HepG2 (cell line): ENCODE data around the gene BICDL1. TPM values are rescaled to one million over a fixed set of nuclear protein-coding genes. Genes with fewer than 3 reads are reported as not detected.

Source experiments
- ELF1 ChIP-seq: sonication (generic); formaldehyde crosslinking; IDR thresholded peaks from 2 replicates; pipeline ENCODE4 v1.4.0; 2020; ENCODE audit warnings: missing genetic modification reagents
- ETV6 ChIP-seq: sonication (generic); formaldehyde crosslinking; conservative IDR thresholded peaks from 2 replicates; pipeline ENCODE4 v1.4.0; 2020; ENCODE audit warnings: missing genetic modification reagents
- KMT2A ChIP-seq: sonication (generic); formaldehyde crosslinking; IDR thresholded peaks from 2 replicates; pipeline ENCODE4 v1.4.0; 2020; ENCODE audit warnings: missing genetic modification reagents
- NFE2L2 ChIP-seq: fragments of 150-350 bp; IDR thresholded peaks from 2 replicates; pipeline ENCODE4 v1.6.1; 2014; ENCODE audit warnings: low read length
- NR2C2 ChIP-seq: sonication (generic); formaldehyde crosslinking; IDR thresholded peaks from 2 replicates; pipeline ENCODE4 v1.4.0; 2020; ENCODE audit warnings: missing genetic modification reagents, mild to moderate bottlenecking, moderate library complexity, borderline replicate concordance
- PCBP1 ChIP-seq: fragments of 200-400 bp; formaldehyde crosslinking; IDR thresholded peaks from 2 replicates; pipeline ENCODE4 v1.6.1; 2017; ENCODE audit warnings: mild to moderate bottlenecking, low read depth, low read length, borderline replicate concordance
- POLR2AphosphoS2 ChIP-seq: IDR thresholded peaks from 2 replicates; pipeline ENCODE4 v1.6.1; 2011; ENCODE audit warnings: low read depth, low read length, improper control_type of control experiment
- SP4 ChIP-seq: sonication (generic); formaldehyde crosslinking; IDR thresholded peaks from 2 replicates; pipeline ENCODE4 v1.8.1; 2023; ENCODE audit warnings: mild to moderate bottlenecking, missing genetic modification reagents
- TAF1 ChIP-seq: sonication (generic); formaldehyde crosslinking; IDR thresholded peaks from 2 replicates; pipeline ENCODE4 v1.4.0; 2020; ENCODE audit warnings: missing genetic modification reagents
- polyA plus RNA-seq, 8 experiments: library from polyadenylated mRNA; depleted of rRNA in 3 of 8; stranded (reverse) in 7 of 8; unstranded in 1 of 8; fragments of >200 nt; fragmentation: Illumina TruSeq in 4 of 8; extraction: Trizol in 4 of 8; gene quantifications; 2 replicates each; pipeline versions ENCODE4 v1.2.1 to v1.2.3, GENCODE V29; 2011 to 2016; ENCODE audit warnings: low read depth in 4 of 8, missing spikeins in 1 of 8, mixed read lengths in 1 of 8; ENCODE audit not compliant: insufficient read depth in 1 of 8
- total RNA-seq, 5 experiments: library from RNA; depleted of rRNA; stranded (reverse); fragments of >200 nt; fragmentation: Illumina TruSeq; extraction: Trizol; gene quantifications; 2 replicates each; pipeline ENCODE4 v1.2.3, GENCODE V29; 2016; ENCODE audit warnings: low read depth in 1 of 5
- TF ChIP-seq, protein P1 (sequence below): sonication (generic); formaldehyde crosslinking; IDR thresholded peaks from 2 replicates; pipeline ENCODE4 v1.4.0; 2020; ENCODE audit warnings: missing genetic modification reagents, mild to moderate bottlenecking, borderline replicate concordance
- TF ChIP-seq, protein P2 (sequence below): sonication (generic); formaldehyde crosslinking; IDR thresholded peaks from 2 replicates; pipeline ENCODE4 v1.4.0; 2020; ENCODE audit warnings: missing genetic modification reagents
- TF ChIP-seq, protein P3 (sequence below): sonication (generic); formaldehyde crosslinking; IDR thresholded peaks from 2 replicates; pipeline ENCODE4 v1.5.0; 2020; ENCODE audit warnings: missing genetic modification reagents

Gene BICDL1
- total and polyA plus RNA-seq, 2 of the 13 experiments (the other 11 are each of a cell fraction or from before 2014, with no cell fraction given), result 3.6 to 9.7 TPM

DNA sequence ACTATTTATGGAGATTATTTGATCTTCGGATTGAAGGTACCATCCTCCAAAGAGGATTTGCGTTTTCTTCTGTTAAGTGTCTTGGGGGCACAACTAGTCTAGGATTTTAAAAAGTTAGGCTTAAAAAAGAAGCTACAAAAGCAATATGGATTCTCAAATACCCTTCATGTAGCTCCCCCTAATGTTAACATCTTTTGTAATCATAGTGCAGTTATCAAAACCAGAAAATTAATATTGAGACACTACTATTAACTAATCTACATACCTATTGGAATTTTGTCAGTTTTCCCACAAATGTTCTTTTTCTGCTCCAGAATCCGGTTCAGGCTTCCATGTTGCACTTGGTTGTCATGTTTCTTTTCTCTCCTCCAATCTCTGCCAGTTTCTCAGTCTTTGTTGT is 62.5 kb downstream of the BICDL1 start (continued):
- TF ChIP-seq, protein P1, sequence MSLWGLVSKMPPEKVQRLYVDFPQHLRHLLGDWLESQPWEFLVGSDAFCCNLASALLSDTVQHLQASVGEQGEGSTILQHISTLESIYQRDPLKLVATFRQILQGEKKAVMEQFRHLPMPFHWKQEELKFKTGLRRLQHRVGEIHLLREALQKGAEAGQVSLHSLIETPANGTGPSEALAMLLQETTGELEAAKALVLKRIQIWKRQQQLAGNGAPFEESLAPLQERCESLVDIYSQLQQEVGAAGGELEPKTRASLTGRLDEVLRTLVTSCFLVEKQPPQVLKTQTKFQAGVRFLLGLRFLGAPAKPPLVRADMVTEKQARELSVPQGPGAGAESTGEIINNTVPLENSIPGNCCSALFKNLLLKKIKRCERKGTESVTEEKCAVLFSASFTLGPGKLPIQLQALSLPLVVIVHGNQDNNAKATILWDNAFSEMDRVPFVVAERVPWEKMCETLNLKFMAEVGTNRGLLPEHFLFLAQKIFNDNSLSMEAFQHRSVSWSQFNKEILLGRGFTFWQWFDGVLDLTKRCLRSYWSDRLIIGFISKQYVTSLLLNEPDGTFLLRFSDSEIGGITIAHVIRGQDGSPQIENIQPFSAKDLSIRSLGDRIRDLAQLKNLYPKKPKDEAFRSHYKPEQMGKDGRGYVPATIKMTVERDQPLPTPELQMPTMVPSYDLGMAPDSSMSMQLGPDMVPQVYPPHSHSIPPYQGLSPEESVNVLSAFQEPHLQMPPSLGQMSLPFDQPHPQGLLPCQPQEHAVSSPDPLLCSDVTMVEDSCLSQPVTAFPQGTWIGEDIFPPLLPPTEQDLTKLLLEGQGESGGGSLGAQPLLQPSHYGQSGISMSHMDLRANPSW (CRISPR knock-in tag), result no peak
- TF ChIP-seq NR2C2 (CRISPR knock-in tag) (no peak), POLR2AphosphoS2 (no peak), ETV6 (CRISPR knock-in tag) (no peak), PCBP1 (no peak), NFE2L2 (no peak), ELF1 (CRISPR knock-in tag) (no peak), TAF1 (CRISPR knock-in tag) (no peak), SP4 (CRISPR knock-in tag) (no peak), KMT2A (CRISPR knock-in tag) (no peak)
- TF ChIP-seq, protein P2, sequence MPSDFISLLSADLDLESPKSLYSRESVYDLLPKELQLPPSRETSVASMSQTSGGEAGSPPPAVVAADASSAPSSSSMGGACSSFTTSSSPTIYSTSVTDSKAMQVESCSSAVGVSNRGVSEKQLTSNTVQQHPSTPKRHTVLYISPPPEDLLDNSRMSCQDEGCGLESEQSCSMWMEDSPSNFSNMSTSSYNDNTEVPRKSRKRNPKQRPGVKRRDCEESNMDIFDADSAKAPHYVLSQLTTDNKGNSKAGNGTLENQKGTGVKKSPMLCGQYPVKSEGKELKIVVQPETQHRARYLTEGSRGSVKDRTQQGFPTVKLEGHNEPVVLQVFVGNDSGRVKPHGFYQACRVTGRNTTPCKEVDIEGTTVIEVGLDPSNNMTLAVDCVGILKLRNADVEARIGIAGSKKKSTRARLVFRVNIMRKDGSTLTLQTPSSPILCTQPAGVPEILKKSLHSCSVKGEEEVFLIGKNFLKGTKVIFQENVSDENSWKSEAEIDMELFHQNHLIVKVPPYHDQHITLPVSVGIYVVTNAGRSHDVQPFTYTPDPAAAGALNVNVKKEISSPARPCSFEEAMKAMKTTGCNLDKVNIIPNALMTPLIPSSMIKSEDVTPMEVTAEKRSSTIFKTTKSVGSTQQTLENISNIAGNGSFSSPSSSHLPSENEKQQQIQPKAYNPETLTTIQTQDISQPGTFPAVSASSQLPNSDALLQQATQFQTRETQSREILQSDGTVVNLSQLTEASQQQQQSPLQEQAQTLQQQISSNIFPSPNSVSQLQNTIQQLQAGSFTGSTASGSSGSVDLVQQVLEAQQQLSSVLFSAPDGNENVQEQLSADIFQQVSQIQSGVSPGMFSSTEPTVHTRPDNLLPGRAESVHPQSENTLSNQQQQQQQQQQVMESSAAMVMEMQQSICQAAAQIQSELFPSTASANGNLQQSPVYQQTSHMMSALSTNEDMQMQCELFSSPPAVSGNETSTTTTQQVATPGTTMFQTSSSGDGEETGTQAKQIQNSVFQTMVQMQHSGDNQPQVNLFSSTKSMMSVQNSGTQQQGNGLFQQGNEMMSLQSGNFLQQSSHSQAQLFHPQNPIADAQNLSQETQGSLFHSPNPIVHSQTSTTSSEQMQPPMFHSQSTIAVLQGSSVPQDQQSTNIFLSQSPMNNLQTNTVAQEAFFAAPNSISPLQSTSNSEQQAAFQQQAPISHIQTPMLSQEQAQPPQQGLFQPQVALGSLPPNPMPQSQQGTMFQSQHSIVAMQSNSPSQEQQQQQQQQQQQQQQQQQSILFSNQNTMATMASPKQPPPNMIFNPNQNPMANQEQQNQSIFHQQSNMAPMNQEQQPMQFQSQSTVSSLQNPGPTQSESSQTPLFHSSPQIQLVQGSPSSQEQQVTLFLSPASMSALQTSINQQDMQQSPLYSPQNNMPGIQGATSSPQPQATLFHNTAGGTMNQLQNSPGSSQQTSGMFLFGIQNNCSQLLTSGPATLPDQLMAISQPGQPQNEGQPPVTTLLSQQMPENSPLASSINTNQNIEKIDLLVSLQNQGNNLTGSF (CRISPR knock-in tag), result no peak
- TF ChIP-seq, protein P3, sequence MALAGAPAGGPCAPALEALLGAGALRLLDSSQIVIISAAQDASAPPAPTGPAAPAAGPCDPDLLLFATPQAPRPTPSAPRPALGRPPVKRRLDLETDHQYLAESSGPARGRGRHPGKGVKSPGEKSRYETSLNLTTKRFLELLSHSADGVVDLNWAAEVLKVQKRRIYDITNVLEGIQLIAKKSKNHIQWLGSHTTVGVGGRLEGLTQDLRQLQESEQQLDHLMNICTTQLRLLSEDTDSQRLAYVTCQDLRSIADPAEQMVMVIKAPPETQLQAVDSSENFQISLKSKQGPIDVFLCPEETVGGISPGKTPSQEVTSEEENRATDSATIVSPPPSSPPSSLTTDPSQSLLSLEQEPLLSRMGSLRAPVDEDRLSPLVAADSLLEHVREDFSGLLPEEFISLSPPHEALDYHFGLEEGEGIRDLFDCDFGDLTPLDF (CRISPR knock-in tag), result no peak
